Breast epithelium (tissue), 4 donors: Measurements from ENCODE around the gene RAP1GAP2. TPM values are rescaled to one million over a fixed set of nuclear protein-coding genes. Genes with fewer than 3 reads are reported as not detected.

Experiments
- DNase-seq, 2 donors: peaks; one replicate each; pipeline ENCODE4 v3.0.0-alpha.2; 2019; ENCODE audit warnings: low spot score in 2 of 2
- H3K27ac ChIP-seq, 2 donors: fragments of 200-600 bp; sonication (generic) in 1 of 2; one replicate each; pipeline ENCODE4 v1.5.1; 2016 to 2019; ENCODE audit warnings: mild to moderate bottlenecking in 1 of 2
- H3K27me3 ChIP-seq, 2 donors: fragments of 200-600 bp; sonication (generic) in 1 of 2; one replicate each; pipeline versions ENCODE4 v1.5.1 to v1.6.0; 2017 to 2019; ENCODE audit warnings: control low read depth in 1 of 2, mild to moderate bottlenecking in 1 of 2
- H3K36me3 ChIP-seq: fragments of 200-600 bp; one replicate; pipeline ENCODE4 v1.5.1; 2019
- H3K4me1 ChIP-seq, 2 donors: fragments of 200-600 bp; sonication (generic); one replicate each; pipeline ENCODE4 v1.5.1; 2016 to 2019; ENCODE audit warnings: control low read depth in 1 of 2
- H3K4me3 ChIP-seq, 3 donors: fragments of 200-600 bp; sonication (generic); 1 replicate in 2 of 3; 2 replicates in 1 of 3; pipeline ENCODE4 v1.5.1; 2016 to 2019; ENCODE audit warnings: mild to moderate bottlenecking in 3 of 3, moderate library complexity in 2 of 3
- H3K9me3 ChIP-seq, 2 donors: fragments of 200-600 bp; sonication (generic) in 1 of 2; one replicate each; pipeline ENCODE4 v1.5.1; 2016 to 2019; ENCODE audit warnings: control low read depth in 1 of 2
- CTCF ChIP-seq, 3 donors: fragments of 450-650 bp; IDR thresholded peaks; one replicate each; pipeline ENCODE4 v1.5.1; 2016 to 2017; ENCODE audit warnings: antibody characterized with exemption in 3 of 3, mild to moderate bottlenecking in 3 of 3, moderate library complexity in 3 of 3
- POLR2A ChIP-seq: fragments of 450-650 bp; IDR thresholded peaks from one replicate; pipeline ENCODE4 v1.6.1; 2016; ENCODE audit warnings: antibody characterized with exemption, mild to moderate bottlenecking, moderate library complexity
- POLR2AphosphoS5 ChIP-seq, 3 donors: sonication (generic); formaldehyde crosslinking; IDR thresholded peaks; one replicate each; pipeline ENCODE4 v1.6.1; 2017; ENCODE audit warnings: antibody characterized with exemption in 3 of 3
- intact Hi-C: fragments of 100-400 bp; cut with DNase I; formaldehyde crosslinking; loops from one replicate; pipeline ENCODE4 v1.15.1; 2023; ENCODE audit warnings: low total_unique reads
- total RNA-seq, 3 donors: library from RNA; depleted of rRNA; stranded (reverse); fragments of >200 nt; gene quantifications; one replicate each; pipeline ENCODE4 v1.1.0, GENCODE V29; 2016

RAP1GAP2 gene
- total RNA-seq, 3 donors from 2014 or later, result 5.3 to 23.4 (median 10.8) TPM

DNA sequence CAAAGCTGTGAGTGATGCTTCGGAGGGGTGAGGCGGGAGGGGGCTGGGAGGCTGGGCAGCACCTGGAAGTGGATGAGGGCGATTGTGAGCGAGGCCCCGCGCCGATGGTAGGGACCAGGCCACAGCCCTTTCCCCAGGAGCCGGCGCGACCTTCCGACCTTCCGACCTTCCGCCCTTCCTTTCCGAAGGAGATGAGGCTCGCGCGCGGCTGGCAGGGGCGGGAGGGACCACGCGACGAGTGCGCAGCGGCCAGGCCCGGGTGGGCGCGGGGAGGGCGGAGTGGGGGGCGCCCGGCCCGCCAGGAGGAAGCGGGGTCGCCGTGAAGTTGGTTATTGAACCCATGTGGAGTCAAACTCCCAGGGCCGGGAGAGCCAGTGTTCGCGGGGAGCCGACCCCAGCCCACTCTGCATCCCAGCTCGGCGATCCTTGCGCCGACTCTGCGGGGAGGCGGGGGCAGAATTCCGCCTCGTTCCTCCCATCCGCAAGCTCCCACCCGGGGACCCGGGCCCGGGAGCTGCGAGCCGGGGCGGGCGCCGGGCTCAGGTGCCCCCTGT is 56.6 kb downstream of the RAP1GAP2 start:
- Histone ChIP-seq H3K27ac (peak overlapping the region; percentile 84 to 91), H3K4me1 (peaks cover 2 to 4% of the 10 kb centered on the region in 2 donors), H3K9me3 (no peaks in the 10 kb centered on the region), H3K27me3 (no peaks in the 10 kb centered on the region), H3K4me3 (peak overlapping the region; percentile 58 to 87 (median 65)), H3K36me3 (no peaks in the 10 kb centered on the region)
- intact Hi-C loops, result loop anchor here (10.0 kb wide), 1 partner anchor 152 kb away; no protein-coding TSS in a partner anchor
- TF ChIP-seq CTCF (IDR thresholded peaks at IDR 0.05) (no peak), POLR2AphosphoS5 (IDR thresholded peaks at IDR 0.05) (no peak), POLR2A (no peak)
- DNase-seq, result no peak

DNA sequence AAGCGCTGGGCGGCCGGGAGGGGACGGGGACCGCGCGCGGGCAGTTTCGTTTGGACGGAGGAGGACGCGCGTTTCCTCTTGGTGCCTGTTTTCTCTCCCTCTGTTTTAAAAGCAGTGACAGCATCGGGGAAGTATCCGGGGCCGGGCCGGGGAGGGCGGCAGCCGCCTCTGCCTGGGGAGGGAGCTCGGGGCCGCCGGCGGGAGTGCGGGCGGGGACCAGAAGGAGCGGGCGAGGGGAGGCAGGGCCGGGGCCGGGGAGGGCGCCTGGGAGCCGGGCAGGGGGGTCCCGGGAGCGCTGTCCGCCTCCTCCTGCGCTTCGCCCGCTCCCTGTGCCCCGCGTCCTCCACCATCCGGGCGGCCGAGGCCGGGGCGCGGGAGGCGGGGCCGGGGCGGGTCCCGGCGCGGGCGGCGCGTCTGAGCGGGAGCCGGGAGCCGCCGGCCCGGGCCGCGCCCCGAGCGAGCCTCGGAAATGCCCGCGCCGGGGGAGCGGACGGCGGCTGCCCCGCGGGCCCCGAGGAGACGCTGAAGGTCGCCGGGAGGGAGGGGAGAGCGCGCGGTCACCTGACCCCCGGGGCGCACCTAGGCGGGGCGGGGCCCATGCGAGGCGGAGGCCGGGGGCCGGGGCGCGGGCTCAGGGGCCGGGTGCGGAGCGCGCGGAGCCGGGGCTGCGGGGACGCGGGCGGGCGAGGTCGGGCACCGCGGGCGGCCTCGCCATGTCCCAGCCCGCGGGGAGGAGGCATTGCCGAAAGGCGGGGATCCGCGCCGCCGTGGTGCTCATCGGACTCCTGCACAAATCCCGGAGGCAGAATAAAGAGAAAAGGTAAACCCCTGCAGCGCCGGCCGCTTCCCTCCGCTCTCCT is 57.3 kb downstream of the RAP1GAP2 start:
- no peaks in the 10 kb centered on the region for H3K36me3 ChIP-seq
- H3K4me3 ChIP-seq, result peak overlapping the region; percentile 58 to 87 (median 65)
- H3K9me3 ChIP-seq, result no peaks in the 10 kb centered on the region
- H3K27ac ChIP-seq, result peak overlapping the region; percentile 84 to 91
- intact Hi-C loops, result loop anchor here (10.0 kb wide), 1 partner anchor 151 kb away; no protein-coding TSS in a partner anchor
- peaks cover 2 to 4% of the 10 kb centered on the region in 2 donors for H3K4me1 ChIP-seq
- H3K27me3 ChIP-seq, result no peaks in the 10 kb centered on the region
- peak in 1 of 2 donors; percentile 30 for DNase-seq
- TF ChIP-seq POLR2AphosphoS5 (IDR thresholded peaks at IDR 0.05), result no peak
- TF ChIP-seq CTCF (IDR thresholded peaks at IDR 0.05), result no peak
- no peak for TF ChIP-seq POLR2A

GRCh38 chr17:2854143-2855055 is 58.2 kb downstream of the RAP1GAP2 start:
- Histone ChIP-seq H3K4me1 (peaks cover 2 to 4% of the 10 kb centered on the region in 2 donors), H3K9me3 (no peaks in the 10 kb centered on the region), H3K4me3 (peak overlapping the region; percentile 58 to 87 (median 65)), H3K27me3 (no peaks in the 10 kb centered on the region), H3K27ac (peak overlapping the region in 1 of 2 donors; percentile 91), H3K36me3 (no peaks in the 10 kb centered on the region)
- intact Hi-C loops, result loop anchor here (10.0 kb wide), 1 partner anchor 150 kb away; no protein-coding TSS in a partner anchor
- TF ChIP-seq POLR2AphosphoS5 (IDR thresholded peaks at IDR 0.05) (no peak), CTCF (IDR thresholded peaks at IDR 0.05) (no peak), POLR2A (no peak)
- no peak for DNase-seq

- DNase-seq, result no peak
- intact Hi-C loops, result loop anchor here (10.0 kb wide), 1 partner anchor 150 kb away; no protein-coding TSS in a partner anchor
- Histone ChIP-seq H3K36me3 (no peaks in the 10 kb centered on the region), H3K27me3 (no peaks in the 10 kb centered on the region), H3K4me1 (peaks cover 2 to 4% of the 10 kb centered on the region in 2 donors), H3K27ac (no peak overlapping the region), H3K4me3 (peak overlapping the region in 2 of 3 donors; percentile 65 to 87), H3K9me3 (no peaks in the 10 kb centered on the region)
- TF ChIP-seq POLR2A, result no peak
- TF ChIP-seq POLR2AphosphoS5 (IDR thresholded peaks at IDR 0.05), result no peak
- no peak for TF ChIP-seq CTCF (IDR thresholded peaks at IDR 0.05)
These were observed 58.9 kb downstream of the RAP1GAP2 start for GRCh38 chr17:2855063-2855600.
